Esophagus muscularis mucosa (tissue), 4 donors: ENCODE measurements around the gene NPAS3. TPM values are rescaled to one million over a fixed set of nuclear protein-coding genes. Genes with fewer than 3 reads are reported as not detected.

ENCODE experiments used
- DNase-seq: peaks from one replicate; pipeline ENCODE4 v3.0.0-alpha.2; 2017; ENCODE audit errors: extremely low spot score
- H3K27ac ChIP-seq, 4 donors: fragments of 200-600 bp; sonication (generic); replicated peaks in 1 of 4; 1 replicate in 3 of 4; 2 replicates in 1 of 4; pipeline ENCODE4 v1.5.1; 2016 to 2019; ENCODE audit warnings: mild to moderate bottlenecking in 1 of 4
- H3K27me3 ChIP-seq, 4 donors: fragments of 200-600 bp; sonication (generic); one replicate each; pipeline versions ENCODE4 v1.5.1 to v1.6.0; 2016 to 2019
- H3K36me3 ChIP-seq, 4 donors: fragments of 200-600 bp; sonication (generic); one replicate each; pipeline ENCODE4 v1.5.1; 2016 to 2019
- H3K4me1 ChIP-seq, 4 donors: fragments of 200-600 bp; sonication (generic); one replicate each; pipeline ENCODE4 v1.5.1; 2016 to 2019
- H3K4me3 ChIP-seq, 4 donors: fragments of 200-600 bp; sonication (generic); 1 replicate in 2 of 4; 2 replicates in 2 of 4; pipeline ENCODE4 v1.5.1; 2016 to 2019; ENCODE audit warnings: mild to moderate bottlenecking in 4 of 4, moderate library complexity in 1 of 4
- H3K9me3 ChIP-seq, 4 donors: fragments of 200-600 bp; sonication (generic); 1 replicate in 3 of 4; 2 replicates in 1 of 4; pipeline ENCODE4 v1.5.1; 2016 to 2019
- EP300 ChIP-seq: sonication (generic); formaldehyde crosslinking; IDR thresholded peaks from one replicate; pipeline ENCODE4 v1.6.1; 2017; ENCODE audit warnings: antibody characterized with exemption
- POLR2A ChIP-seq: fragments of 450-650 bp; IDR thresholded peaks from one replicate; pipeline ENCODE4 v1.6.1; 2017; ENCODE audit warnings: antibody characterized with exemption, moderate library complexity, mild to moderate bottlenecking, low read depth
- POLR2AphosphoS5 ChIP-seq, 2 donors: sonication (generic); formaldehyde crosslinking; IDR thresholded peaks; one replicate each; pipeline ENCODE4 v1.6.1; 2017; ENCODE audit warnings: antibody characterized with exemption in 2 of 2
- WGBS: methylation state at CpG from one replicate; pipeline ENCODE4 v1.1.5; 2018; 5-methylcytosine and 5-hydroxymethylcytosine counted together
- intact Hi-C: fragments of 100-400 bp; cut with DNase I; formaldehyde crosslinking; loops from one replicate; pipeline ENCODE4 v1.15.1; 2023
- total RNA-seq, 4 donors: library from RNA; depleted of rRNA; stranded (reverse); fragments of >200 nt; gene quantifications; one replicate each; pipeline versions ENCODE4 v1.1.0 to v1.2.1, GENCODE V29; 2016
- TF ChIP-seq, protein P1 (sequence below), 3 experiments: fragments of 200-600 bp in 2 of 3; fragments of 450-650 bp in 1 of 3; sonication (generic) in 2 of 3; IDR thresholded peaks; one replicate each; pipeline ENCODE4 v1.5.1; 2017 to 2019; ENCODE audit warnings: antibody characterized with exemption in 3 of 3, mild to moderate bottlenecking in 2 of 3, moderate library complexity in 1 of 3

Gene NPAS3
- total RNA-seq, 4 donors from 2014 or later: 3.3 to 7.3 (median 5.8) TPM

DNA sequence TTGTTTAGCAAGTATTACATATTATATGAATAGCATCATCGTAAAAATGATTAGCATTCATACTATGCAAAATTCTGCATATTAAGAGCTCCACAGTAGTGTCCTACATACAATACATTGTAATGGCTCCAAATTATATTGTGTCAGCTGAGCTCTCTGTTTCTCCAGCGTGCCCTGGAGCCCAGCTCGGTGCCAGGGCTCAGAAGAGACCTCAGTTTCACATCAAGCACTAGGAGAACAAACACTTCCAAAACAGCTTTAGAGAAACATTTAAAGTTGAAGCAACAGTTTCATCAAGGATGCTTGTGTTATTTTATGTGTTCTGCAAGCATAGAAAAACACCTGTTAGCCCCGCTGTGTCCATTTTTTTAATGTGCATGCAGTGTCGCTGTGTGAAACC lies 555.3 kb downstream of the NPAS3 start:
- no peak overlapping the region for H3K27ac ChIP-seq
- no peaks in the 10 kb centered on the region for H3K27me3 ChIP-seq
- no peaks in the 10 kb centered on the region for H3K36me3 ChIP-seq
- intact Hi-C loops: no loop called here
- no peak for DNase-seq
- TF ChIP-seq POLR2A: no peak
- no peak for TF ChIP-seq POLR2AphosphoS5 (IDR thresholded peaks at IDR 0.05)
- TF ChIP-seq, protein P1, sequence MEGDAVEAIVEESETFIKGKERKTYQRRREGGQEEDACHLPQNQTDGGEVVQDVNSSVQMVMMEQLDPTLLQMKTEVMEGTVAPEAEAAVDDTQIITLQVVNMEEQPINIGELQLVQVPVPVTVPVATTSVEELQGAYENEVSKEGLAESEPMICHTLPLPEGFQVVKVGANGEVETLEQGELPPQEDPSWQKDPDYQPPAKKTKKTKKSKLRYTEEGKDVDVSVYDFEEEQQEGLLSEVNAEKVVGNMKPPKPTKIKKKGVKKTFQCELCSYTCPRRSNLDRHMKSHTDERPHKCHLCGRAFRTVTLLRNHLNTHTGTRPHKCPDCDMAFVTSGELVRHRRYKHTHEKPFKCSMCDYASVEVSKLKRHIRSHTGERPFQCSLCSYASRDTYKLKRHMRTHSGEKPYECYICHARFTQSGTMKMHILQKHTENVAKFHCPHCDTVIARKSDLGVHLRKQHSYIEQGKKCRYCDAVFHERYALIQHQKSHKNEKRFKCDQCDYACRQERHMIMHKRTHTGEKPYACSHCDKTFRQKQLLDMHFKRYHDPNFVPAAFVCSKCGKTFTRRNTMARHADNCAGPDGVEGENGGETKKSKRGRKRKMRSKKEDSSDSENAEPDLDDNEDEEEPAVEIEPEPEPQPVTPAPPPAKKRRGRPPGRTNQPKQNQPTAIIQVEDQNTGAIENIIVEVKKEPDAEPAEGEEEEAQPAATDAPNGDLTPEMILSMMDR (IDR thresholded peaks at IDR 0.05): no peak
- no peak for TF ChIP-seq EP300
- no peaks in the 10 kb centered on the region for H3K4me1 ChIP-seq
- H3K9me3 ChIP-seq: no peaks in the 10 kb centered on the region
- H3K4me3 ChIP-seq: no peak overlapping the region
- WGBS: 90% methylated on average over 5 of the region's 5 CpGs

DNA sequence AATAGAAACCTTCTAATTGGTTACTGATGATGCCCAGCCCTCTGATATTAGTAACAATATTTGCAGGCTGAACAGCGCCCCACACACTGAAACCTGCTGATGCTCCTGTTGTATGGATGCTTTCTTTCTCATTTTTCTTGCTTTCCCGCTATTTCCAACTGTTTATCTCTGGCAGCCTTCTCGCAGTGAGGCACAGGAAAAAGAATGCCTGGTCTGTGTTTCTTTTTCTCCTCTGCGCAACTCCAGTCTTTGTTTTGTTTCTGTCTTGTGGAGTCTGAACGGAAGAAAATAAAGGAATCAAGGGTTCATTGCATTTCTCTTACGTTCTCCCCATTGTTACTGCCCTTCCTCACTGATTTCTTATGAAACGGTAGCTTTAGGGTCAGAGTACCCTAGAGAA lies 561.0 kb downstream of the NPAS3 start:
- Histone ChIP-seq H3K4me3 (no peak overlapping the region), H3K27me3 (no peaks in the 10 kb centered on the region), H3K27ac (no peak overlapping the region), H3K9me3 (no peaks in the 10 kb centered on the region), H3K4me1 (no peaks in the 10 kb centered on the region), H3K36me3 (no peaks in the 10 kb centered on the region)
- no peak for DNase-seq
- intact Hi-C loops: no loop called here
- whole genome bisulfite sequencing: 72% methylated on average over 7 of the region's 7 CpGs
- TF ChIP-seq POLR2A (no peak), EP300 (no peak), POLR2AphosphoS5 (IDR thresholded peaks at IDR 0.05) (no peak)
- TF ChIP-seq, protein P1 (IDR thresholded peaks at IDR 0.05): no peak

DNA sequence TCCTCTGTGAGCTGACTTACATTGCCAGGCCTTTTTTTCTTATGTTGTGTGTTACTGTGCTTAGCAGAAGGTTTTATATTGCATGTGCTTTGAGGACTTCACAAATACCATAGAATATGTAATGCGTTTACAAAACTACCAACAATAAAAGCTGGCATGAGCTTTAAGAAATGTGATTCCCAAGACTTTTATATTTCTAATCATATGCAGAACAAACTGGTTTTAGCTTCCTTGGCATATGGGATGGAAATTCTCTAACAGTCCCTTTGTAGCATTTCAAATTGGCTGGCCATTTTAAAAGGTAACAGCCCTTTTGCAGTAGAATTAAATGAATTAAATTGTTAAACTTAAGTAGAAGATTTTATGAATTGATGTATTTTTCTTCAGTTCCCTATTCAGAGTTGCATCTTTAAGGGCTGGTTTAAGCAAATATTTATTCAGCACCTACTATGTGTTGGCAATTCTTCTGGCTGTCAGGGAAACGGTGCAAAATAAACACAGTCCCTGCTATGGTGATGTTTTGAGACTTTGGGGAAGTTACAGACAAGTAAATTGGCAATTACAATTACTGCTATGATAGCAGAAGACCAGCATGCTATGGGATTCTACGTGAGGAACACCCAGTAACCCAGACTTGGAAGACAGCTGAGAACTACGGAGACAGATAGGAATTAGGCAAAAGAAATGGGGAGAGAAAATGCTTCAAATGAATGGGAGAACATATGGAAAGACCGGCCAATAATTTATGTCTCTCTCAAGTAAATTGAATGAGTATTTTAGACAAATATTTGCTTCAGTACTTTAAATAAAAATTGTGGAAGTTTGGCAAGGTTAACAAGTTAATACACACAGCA lies 565.8 kb downstream of the NPAS3 start:
- TF ChIP-seq, protein P1 (IDR thresholded peaks at IDR 0.05): no peak
- no peak for TF ChIP-seq POLR2A
- TF ChIP-seq POLR2AphosphoS5 (IDR thresholded peaks at IDR 0.05): no peak
- no peak for TF ChIP-seq EP300
- Histone ChIP-seq H3K27ac (no peak overlapping the region), H3K36me3 (no peaks in the 10 kb centered on the region), H3K4me3 (no peak overlapping the region), H3K4me1 (no peaks in the 10 kb centered on the region), H3K27me3 (no peaks in the 10 kb centered on the region), H3K9me3 (no peaks in the 10 kb centered on the region)
- intact Hi-C loops: no loop called here
- WGBS: 60% methylated on average over 5 of the region's 5 CpGs
- DNase-seq: no peak

DNA sequence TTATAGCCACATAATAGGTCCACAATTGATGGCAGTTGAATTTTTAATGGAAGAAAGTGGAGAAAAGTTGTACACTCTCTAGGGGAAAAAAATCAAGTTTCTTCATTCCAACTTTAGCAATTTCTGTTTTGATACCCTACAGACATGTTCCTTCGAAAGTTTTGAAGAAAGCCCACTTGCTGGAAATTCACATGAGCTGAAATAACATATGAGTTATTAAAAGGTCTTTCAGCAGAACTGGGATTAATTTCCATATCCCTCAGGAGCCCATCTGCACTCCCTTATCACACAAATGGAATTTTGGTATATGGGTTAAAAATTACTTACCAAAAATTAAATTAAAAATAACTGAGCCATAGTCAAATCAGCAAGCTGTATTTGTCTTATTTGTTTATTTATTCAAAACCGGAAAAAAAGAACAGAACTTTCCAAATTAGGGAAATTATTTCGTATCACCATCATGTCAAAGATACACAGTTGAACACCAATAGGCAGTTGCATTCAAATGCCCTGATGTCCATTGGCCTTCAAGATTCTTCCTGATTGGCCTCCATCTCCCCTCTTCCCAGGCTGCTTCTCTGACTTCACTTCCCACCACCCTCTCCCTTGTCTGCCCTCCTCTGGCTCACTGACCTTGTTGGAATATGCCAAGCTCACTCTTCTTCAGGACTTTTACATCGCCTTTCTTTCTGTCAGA lies 566.7 kb downstream of the NPAS3 start:
- no peak overlapping the region for H3K27ac ChIP-seq
- no peak overlapping the region for H3K4me3 ChIP-seq
- WGBS: 86% methylated on average over 4 of the region's 4 CpGs
- H3K9me3 ChIP-seq: no peaks in the 10 kb centered on the region
- intact Hi-C loops: no loop called here
- no peaks in the 10 kb centered on the region for H3K4me1 ChIP-seq
- no peak for TF ChIP-seq POLR2A
- TF ChIP-seq, protein P1 (IDR thresholded peaks at IDR 0.05): no peak
- TF ChIP-seq POLR2AphosphoS5 (IDR thresholded peaks at IDR 0.05): no peak
- no peak for TF ChIP-seq EP300
- no peaks in the 10 kb centered on the region for H3K27me3 ChIP-seq
- DNase-seq: no peak
- no peaks in the 10 kb centered on the region for H3K36me3 ChIP-seq
